ENCODE results near the gene SPINK8. TPM values are rescaled to one million over a fixed set of nuclear protein-coding genes. Genes with fewer than 3 reads are reported as not detected.

SPINK8 gene
- total RNA-seq, 3 donors from 2014 or later (not counting 1 experiment from before 2014, with no cell fraction given) = not detected

DNA sequence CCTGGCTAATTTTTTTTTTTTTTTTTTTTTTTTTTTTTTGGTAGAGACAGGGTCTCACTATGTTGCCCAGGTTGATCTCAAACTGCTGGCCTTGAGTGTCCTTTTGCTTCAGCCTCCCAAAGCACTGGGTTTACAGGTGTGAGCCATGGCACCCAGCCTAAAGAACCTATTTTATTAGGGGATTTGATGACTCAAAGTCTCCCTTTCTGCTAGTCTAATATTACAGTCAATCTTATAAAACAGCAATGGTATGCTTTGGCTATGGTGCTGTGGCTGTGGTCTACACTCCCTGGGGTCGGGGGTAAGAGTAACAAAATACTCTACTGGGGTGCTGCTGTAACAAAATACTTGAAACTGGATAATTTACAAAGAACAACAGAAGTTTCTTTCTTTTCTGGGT lies 47.8 kb downstream of the SPINK8 start:
- Mint-ChIP-seq H3K36me3 (peaks cover 6% of the 10 kb centered on the region), H3K27me3 (ENCODE audit: low read depth in 2 of 2) (no peaks in the 10 kb centered on the region), H3K4me3 (no peak overlapping the region), H3K4me1 (peaks cover 0 to 8% of the 10 kb centered on the region in 2 donors), H3K27ac (no peak overlapping the region), H3K9me3 (no peaks in the 10 kb centered on the region)
- no peak for ATAC-seq
- H3K9me3 ChIP-seq (ENCODE audit: control insufficient read depth, insufficient read depth, low read length) = no peaks in the 10 kb centered on the region
- H3K4me3 ChIP-seq (ENCODE audit: low read length) = no peak overlapping the region
- TF ChIP-seq CTCF (IDR thresholded peaks at IDR 0.05) = no peak
- no peaks in the 10 kb centered on the region for H3K36me3 ChIP-seq (ENCODE audit: control insufficient read depth, insufficient read depth, low read length)
- WGBS (ENCODE audit: insufficient coverage) = 88% methylated on average over 1 of the region's 1 CpG
- H3K27ac ChIP-seq (ENCODE audit: low read length) = no peak overlapping the region
- DNase-seq = no peak
- no peaks in the 10 kb centered on the region for H3K4me1 ChIP-seq (ENCODE audit: control insufficient read depth, insufficient read depth, low read length)
- intact Hi-C loops (cut with micrococcal nuclease) = no loop called here
- H3K27me3 ChIP-seq (ENCODE audit: control insufficient read depth, insufficient read depth, low read length) = no peaks in the 10 kb centered on the region

GRCh38 chr3:48285132-48285531 lies 48.3 kb downstream of the SPINK8 start:
- H3K4me1 ChIP-seq (ENCODE audit: control insufficient read depth, insufficient read depth, low read length) = no peaks in the 10 kb centered on the region
- no peak for DNase-seq
- Mint-ChIP-seq H3K27me3 (ENCODE audit: low read depth in 2 of 2) (no peaks in the 10 kb centered on the region), H3K9me3 (no peaks in the 10 kb centered on the region), H3K36me3 (peaks cover 6% of the 10 kb centered on the region), H3K4me3 (no peak overlapping the region), H3K4me1 (peaks cover 0 to 8% of the 10 kb centered on the region in 2 donors), H3K27ac (no peak overlapping the region)
- no peak for ATAC-seq
- H3K4me3 ChIP-seq (ENCODE audit: low read length) = no peak overlapping the region
- intact Hi-C loops (cut with micrococcal nuclease) = no loop called here
- no peak for TF ChIP-seq CTCF (IDR thresholded peaks at IDR 0.05)
- no CpG with 5 or more reads among the region's 1 CpG for WGBS (ENCODE audit: insufficient coverage)
- no peaks in the 10 kb centered on the region for H3K27me3 ChIP-seq (ENCODE audit: control insufficient read depth, insufficient read depth, low read length)
- H3K27ac ChIP-seq (ENCODE audit: low read length) = no peak overlapping the region
- no peaks in the 10 kb centered on the region for H3K9me3 ChIP-seq (ENCODE audit: control insufficient read depth, insufficient read depth, low read length)
- no peaks in the 10 kb centered on the region for H3K36me3 ChIP-seq (ENCODE audit: control insufficient read depth, insufficient read depth, low read length)

DNA sequence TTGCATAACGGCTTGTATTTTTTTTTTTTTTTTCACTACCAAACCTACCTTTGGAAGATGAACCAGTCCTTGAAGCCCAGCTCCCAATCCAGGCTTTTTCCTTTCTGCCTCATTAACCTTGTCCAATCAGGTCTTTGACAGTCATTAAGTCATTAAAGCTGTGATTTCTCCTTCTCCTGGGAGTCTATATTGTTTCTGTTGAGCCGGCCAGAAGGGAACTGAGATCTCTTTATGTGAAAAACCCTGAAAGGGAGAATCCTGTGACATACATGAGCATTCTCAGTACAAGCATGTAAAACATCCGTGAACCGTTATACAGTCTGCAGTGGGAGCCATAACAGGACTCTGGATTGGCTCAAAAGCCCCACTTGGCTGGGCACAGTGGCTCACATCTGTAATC lies 52.6 kb downstream of the SPINK8 start:
- no peak for TF ChIP-seq CTCF (IDR thresholded peaks at IDR 0.05)
- H3K27me3 ChIP-seq (ENCODE audit: control insufficient read depth, insufficient read depth, low read length) = no peaks in the 10 kb centered on the region
- H3K27me3 Mint-ChIP-seq (ENCODE audit: low read depth in 2 of 2) = no peaks in the 10 kb centered on the region
- no peaks in the 10 kb centered on the region for H3K9me3 ChIP-seq (ENCODE audit: control insufficient read depth, insufficient read depth, low read length)
- DNase-seq (no peak), ATAC-seq (no peak)
- intact Hi-C loops (cut with micrococcal nuclease) = no loop called here
- H3K27ac ChIP-seq (ENCODE audit: low read length) = no peak overlapping the region
- no peaks in the 10 kb centered on the region for H3K9me3 Mint-ChIP-seq
- H3K4me3 ChIP-seq (ENCODE audit: low read length) = no peak overlapping the region
- H3K36me3 Mint-ChIP-seq = no peaks in the 10 kb centered on the region
- H3K4me1 Mint-ChIP-seq = no peaks in the 10 kb centered on the region
- H3K36me3 ChIP-seq (ENCODE audit: control insufficient read depth, insufficient read depth, low read length) = no peaks in the 10 kb centered on the region
- 86% methylated on average over 4 of the region's 4 CpGs for WGBS (ENCODE audit: insufficient coverage)
- H3K4me3 Mint-ChIP-seq = no peak overlapping the region
- H3K27ac Mint-ChIP-seq = no peak overlapping the region
- H3K4me1 ChIP-seq (ENCODE audit: control insufficient read depth, insufficient read depth, low read length) = no peaks in the 10 kb centered on the region

- no peaks in the 10 kb centered on the region for H3K4me1 ChIP-seq (ENCODE audit: control insufficient read depth, insufficient read depth, low read length)
- no peak for DNase-seq
- H3K27ac ChIP-seq (ENCODE audit: low read length) = no peak overlapping the region
- 80% methylated on average over 4 of the region's 4 CpGs for WGBS (ENCODE audit: insufficient coverage)
- no peaks in the 10 kb centered on the region for H3K27me3 Mint-ChIP-seq (ENCODE audit: low read depth in 2 of 2)
- H3K9me3 Mint-ChIP-seq = no peaks in the 10 kb centered on the region
- H3K4me1 Mint-ChIP-seq = no peaks in the 10 kb centered on the region
- H3K4me3 Mint-ChIP-seq = no peak overlapping the region
- intact Hi-C loops (cut with micrococcal nuclease) = no loop called here
- no peak overlapping the region for H3K27ac Mint-ChIP-seq
- H3K4me3 ChIP-seq (ENCODE audit: low read length) = no peak overlapping the region
- H3K27me3 ChIP-seq (ENCODE audit: control insufficient read depth, insufficient read depth, low read length) = no peaks in the 10 kb centered on the region
- no peaks in the 10 kb centered on the region for H3K36me3 ChIP-seq (ENCODE audit: control insufficient read depth, insufficient read depth, low read length)
- no peak for TF ChIP-seq CTCF (IDR thresholded peaks at IDR 0.05)
- ATAC-seq = no peak
- H3K9me3 ChIP-seq (ENCODE audit: control insufficient read depth, insufficient read depth, low read length) = no peaks in the 10 kb centered on the region
- H3K36me3 Mint-ChIP-seq = no peaks in the 10 kb centered on the region
Observed at GRCh38 chr3:48278884-48279559, 54.4 kb downstream of the SPINK8 start.
